ENCODE data around the gene INPP1.

The INPP1 gene

GRCh38 chr2:190408538-190409271, 65.3 kb downstream of the INPP1 start:
- peak; percentile 57 to 65 for DNase-seq (ENCODE audit: low read depth in 2 of 2)

- DNase-seq (ENCODE audit: low read depth in 2 of 2), result no peak
These were observed 66.2 kb downstream of the INPP1 start for GRCh38 chr2:190409616-190410015.

GRCh38 chr2:190410166-190410565, 66.8 kb downstream of the INPP1 start:
- DNase-seq (ENCODE audit: low read depth in 2 of 2), result no peak

GRCh38 chr2:190412966-190413365, 69.6 kb downstream of the INPP1 start:
- no peak for DNase-seq (ENCODE audit: low read depth in 2 of 2)

GRCh38 chr2:190413421-190413820, 70.0 kb downstream of the INPP1 start:
- DNase-seq (ENCODE audit: low read depth in 2 of 2), result no peak

- no peak for DNase-seq (ENCODE audit: low read depth in 2 of 2)
These were observed 71.9 kb downstream of the INPP1 start for GRCh38 chr2:190415251-190415650.

- DNase-seq (ENCODE audit: low read depth in 2 of 2), result no peak
These were observed 72.7 kb downstream of the INPP1 start for GRCh38 chr2:190415794-190416775.

- no peak for DNase-seq (ENCODE audit: low read depth in 2 of 2)
These were observed 73.9 kb downstream of the INPP1 start for GRCh38 chr2:190417045-190417842.

GRCh38 chr2:190418727-190419126, 75.3 kb downstream of the INPP1 start:
- no peak for DNase-seq (ENCODE audit: low read depth in 2 of 2)

GRCh38 chr2:190420801-190421200, 77.4 kb downstream of the INPP1 start:
- DNase-seq (ENCODE audit: low read depth in 2 of 2), result no peak
